H1 (cell line): ENCODE data around the gene FIGNL2. TPM values are rescaled to one million over a fixed set of nuclear protein-coding genes. Genes with fewer than 3 reads are reported as not detected.

Experiments used
- CTCF ChIA-PET: fragments of 300-600 bp; sonication (Branson Sonifier 250); formaldehyde crosslinking; loops from one replicate; lab custom pipeline; 2021; ENCODE audit not compliant: partially characterized antibody; lab: Charles Lee
- POLR2A ChIA-PET: fragments of 300-600 bp; sonication (Branson Sonifier 250); formaldehyde crosslinking; loops from one replicate; lab custom pipeline; 2021; ENCODE audit warnings: inconsistent platforms; ENCODE audit not compliant: partially characterized antibody; lab: Charles Lee
- DNase-seq, 2 experiments: peaks; one replicate each; pipeline versions ENCODE4 v3.0.0 to v3.0.0-alpha.2; 2010 to 2022; ENCODE audit warnings: low spot score in 2 of 2, low read depth in 1 of 2, mixed read lengths in 1 of 2
- FAIRE-seq: peaks from 2 replicates; lab custom pipeline; 2011; peaks lifted over from hg19 to GRCh38; lab: Jason Lieb, UNC
- H2AFZ ChIP-seq: 2 replicates; pipeline ENCODE4 v1.8.1; 2012; ENCODE audit warnings: low read length, inconsistent platforms
- H2AK5ac ChIP-seq: 2 replicates; pipeline ENCODE4 v1.6.1; 2013; ENCODE audit warnings: low read depth, low read length
- H2BK120ac ChIP-seq: replicated peaks from 2 replicates; pipeline ENCODE3; 2013; ENCODE audit warnings: low read depth, low read length, inconsistent platforms
- H2BK12ac ChIP-seq: 2 replicates; pipeline ENCODE4 v1.6.1; 2013; ENCODE audit warnings: low read depth, low read length
- H2BK15ac ChIP-seq: 2 replicates; pipeline ENCODE4 v1.6.1; 2013; ENCODE audit warnings: low read length
- H2BK20ac ChIP-seq: 2 replicates; pipeline ENCODE4 v1.6.1; 2013; ENCODE audit warnings: low read length
- H2BK5ac ChIP-seq: 2 replicates; pipeline ENCODE4 v1.6.1; 2013; ENCODE audit warnings: low read depth, low read length
- H3K14ac ChIP-seq: 2 replicates; pipeline ENCODE4 v1.6.1; 2013; ENCODE audit warnings: inconsistent platforms; ENCODE audit not compliant: insufficient read length
- H3K18ac ChIP-seq: 2 replicates; pipeline ENCODE4 v1.6.1; 2013; ENCODE audit warnings: low read length; ENCODE audit errors: extremely low read depth
- H3K23ac ChIP-seq: 2 replicates; pipeline ENCODE4 v1.6.1; 2013; ENCODE audit warnings: inconsistent platforms; ENCODE audit not compliant: insufficient read length
- H3K23me2 ChIP-seq: 2 replicates; pipeline ENCODE4 v1.6.1; 2013; ENCODE audit warnings: low read depth, low read length
- H3K27ac ChIP-seq: 2 replicates; pipeline ENCODE4 v1.6.1; 2011; ENCODE audit warnings: low read depth, low read length, inconsistent platforms
- H3K27me3 ChIP-seq, 4 experiments: replicated peaks in 1 of 4; 1 replicate in 1 of 4; 2 replicates in 3 of 4; pipeline versions ENCODE4 v1.6.1 to v1.8.1; 2011 to 2013; ENCODE audit warnings: low read length in 3 of 4, mild to moderate bottlenecking in 3 of 4, inconsistent platforms in 2 of 4, mixed read lengths in 2 of 4, moderate library complexity in 1 of 4; ENCODE audit not compliant: control insufficient read depth in 3 of 4, insufficient read depth in 3 of 4; ENCODE audit errors: extremely low read depth in 1 of 4
- H3K36me3 ChIP-seq, 4 experiments: 2 replicates each; pipeline versions ENCODE4 v1.6.1 to v1.8.1; 2011 to 2013; ENCODE audit warnings: mild to moderate bottlenecking in 4 of 4, low read length in 3 of 4, moderate library complexity in 2 of 4, control low read depth in 1 of 4, inconsistent platforms in 1 of 4; ENCODE audit not compliant: insufficient read depth in 4 of 4, control insufficient read depth in 2 of 4
- H3K4ac ChIP-seq: replicated peaks from 2 replicates; pipeline ENCODE3; 2013; ENCODE audit warnings: low read length, low read depth, mixed read lengths, inconsistent platforms; ENCODE audit not compliant: insufficient read length
- H3K4me1 ChIP-seq, 4 experiments: replicated peaks in 1 of 4; 1 replicate in 1 of 4; 2 replicates in 3 of 4; pipeline versions ENCODE4 v1.6.1 to v1.8.1; 2011 to 2013; ENCODE audit warnings: low read length in 3 of 4, inconsistent platforms in 2 of 4, mixed read lengths in 1 of 4; ENCODE audit not compliant: insufficient read depth in 4 of 4, control insufficient read depth in 3 of 4
- H3K4me2 ChIP-seq, 2 experiments: 2 replicates each; pipeline versions ENCODE4 v1.6.1 to v1.8.1; 2011 to 2013; ENCODE audit warnings: low read depth in 2 of 2, low read length in 2 of 2, control low read depth in 1 of 2, inconsistent platforms in 1 of 2, mild to moderate bottlenecking in 1 of 2; ENCODE audit not compliant: insufficient read depth in 1 of 2
- H3K4me3 ChIP-seq, 4 experiments: fragments of 200-600, 300-600 bp in 1 of 4; sonication (generic), shearing (Covaris generic), sonication (Bioruptor Twin) in 1 of 4; 2 replicates each; pipeline versions ENCODE4 v1.5.1 to v1.8.1; 2011 to 2016; ENCODE audit warnings: low read length in 4 of 4, low read depth in 3 of 4, control low read depth in 2 of 4, inconsistent platforms in 2 of 4, mild to moderate bottlenecking in 2 of 4, mixed read lengths in 1 of 4, moderate library complexity in 1 of 4; ENCODE audit not compliant: insufficient read depth in 2 of 4; ENCODE audit errors: extremely low read depth in 1 of 4
- H3K56ac ChIP-seq: replicated peaks from 2 replicates; pipeline ENCODE3; 2013; ENCODE audit warnings: low read depth, mild to moderate bottlenecking, mixed read lengths, low read length, inconsistent platforms; ENCODE audit not compliant: insufficient read length
- H3K79me1 ChIP-seq: 2 replicates; pipeline ENCODE4 v1.6.1; 2013; ENCODE audit warnings: low read depth, low read length, control low read depth
- H3K79me2 ChIP-seq, 2 experiments: 2 replicates each; pipeline versions ENCODE4 v1.6.1 to v1.8.1; 2012 to 2013; ENCODE audit warnings: low read length in 2 of 2, mild to moderate bottlenecking in 2 of 2, inconsistent platforms in 1 of 2; ENCODE audit not compliant: insufficient read depth in 2 of 2, control insufficient read depth in 1 of 2
- H3K9ac ChIP-seq, 4 experiments: replicated peaks in 1 of 4; 1 replicate in 1 of 4; 2 replicates in 3 of 4; pipeline versions ENCODE4 v1.6.1 to v1.8.1; 2011 to 2013; ENCODE audit warnings: low read depth in 3 of 4, low read length in 3 of 4, control low read depth in 2 of 4, mild to moderate bottlenecking in 2 of 4, moderate library complexity in 2 of 4, inconsistent platforms in 1 of 4; ENCODE audit errors: extremely low read depth in 1 of 4
- H3K9me3 ChIP-seq, 2 experiments: 2 replicates each; pipeline versions ENCODE4 v1.6.1 to v1.8.1; 2012 to 2013; ENCODE audit warnings: mild to moderate bottlenecking in 2 of 2, moderate library complexity in 2 of 2, control low read depth in 1 of 2, inconsistent platforms in 1 of 2, low read depth in 1 of 2, low read length in 1 of 2, mixed read lengths in 1 of 2; ENCODE audit not compliant: insufficient read depth in 2 of 2
- H4K20me1 ChIP-seq, 2 experiments: replicated peaks in 1 of 2; 2 replicates each; pipeline versions ENCODE3 to v1.8.1; 2011 to 2013; ENCODE audit warnings: inconsistent platforms in 2 of 2, low read length in 2 of 2, mild to moderate bottlenecking in 1 of 2; ENCODE audit not compliant: insufficient read depth in 2 of 2, control insufficient read depth in 1 of 2
- H4K5ac ChIP-seq: 2 replicates; pipeline ENCODE4 v1.6.1; 2013; ENCODE audit warnings: low read length, low read depth, mixed read lengths, inconsistent platforms; ENCODE audit not compliant: insufficient read length
- H4K8ac ChIP-seq: 2 replicates; pipeline ENCODE4 v1.8.0; 2013; ENCODE audit warnings: mild to moderate bottlenecking, moderate library complexity, low read length, inconsistent platforms; ENCODE audit not compliant: insufficient read depth; ENCODE audit errors: extremely low read depth
- H4K91ac ChIP-seq: replicated peaks from 2 replicates; pipeline ENCODE3; 2013; ENCODE audit warnings: low read length, mixed read lengths, inconsistent platforms; ENCODE audit not compliant: insufficient read length
- ATF3 ChIP-seq: IDR thresholded peaks from 2 replicates; pipeline ENCODE4 v1.6.1; 2011; ENCODE audit warnings: low read depth, mild to moderate bottlenecking, low read length; ENCODE audit not compliant: insufficient read depth
- E2F6 ChIP-seq: IDR thresholded peaks from 2 replicates; pipeline ENCODE4 v1.6.1; 2012; ENCODE audit warnings: inconsistent platforms
- KDM4A ChIP-seq: IDR thresholded peaks from one replicate; pipeline ENCODE4 v1.7.1; 2012; ENCODE audit warnings: low read depth, mild to moderate bottlenecking, moderate library complexity, low read length, inconsistent platforms; ENCODE audit not compliant: severe bottlenecking
- POLR2A ChIP-seq, 2 experiments: IDR thresholded peaks; 1 replicate in 1 of 2; 2 replicates in 1 of 2; pipeline ENCODE4 v1.6.1; 2011; ENCODE audit warnings: low read depth in 2 of 2, low read length in 2 of 2, mild to moderate bottlenecking in 2 of 2; ENCODE audit errors: control extremely low read depth in 1 of 2
- POLR2AphosphoS5 ChIP-seq: IDR thresholded peaks from 2 replicates; pipeline ENCODE4 v1.6.1; 2011; ENCODE audit warnings: low read depth, low read length
- POU5F1 ChIP-seq: IDR thresholded peaks from 2 replicates; pipeline ENCODE4 v1.6.1; 2011; ENCODE audit warnings: low read depth, mild to moderate bottlenecking, low read length, moderate library complexity
- SIX5 ChIP-seq: IDR thresholded peaks from 2 replicates; pipeline ENCODE4 v1.6.1; 2011; ENCODE audit warnings: mild to moderate bottlenecking, low read depth, low read length
- YY1 ChIP-seq: IDR thresholded peaks from 2 replicates; pipeline ENCODE4 v1.6.1; 2011; ENCODE audit warnings: low read depth, mild to moderate bottlenecking, low read length
- ZNF274 ChIP-seq: IDR thresholded peaks from 2 replicates; pipeline ENCODE4 v1.7.0; 2012; ENCODE audit warnings: low read length, borderline replicate concordance; ENCODE audit errors: extremely low read depth
- WGBS, 2 experiments: shearing (Covaris generic) in 1 of 2; methylation state at CpG; one replicate each; pipeline versions ENCODE4 v1.1.6 to v1.1.7; 2013 to 2015; ENCODE audit warnings: low lambda C conversion rate in 2 of 2, mixed read lengths in 2 of 2, inconsistent platforms in 1 of 2, low coverage in 1 of 2, missing lambda C conversion rate in 1 of 2; ENCODE audit not compliant: insufficient replicate concordance in 2 of 2, insufficient coverage in 1 of 2, insufficient read length in 1 of 2; ENCODE audit errors: extremely low coverage in 1 of 2, missing lambda C conversion rate in 1 of 2; 5-methylcytosine and 5-hydroxymethylcytosine counted together
- polyA plus RNA-seq, 7 experiments: library from polyadenylated mRNA; depleted of rRNA in 3 of 7; stranded (reverse) in 5 of 7; unstranded in 2 of 7; fragments of >200 nt in 5 of 7; fragments of 200-250 nt in 2 of 7; gene quantifications; 1 replicate in 5 of 7; 2 replicates in 1 of 7; 4 replicates in 1 of 7; pipeline versions ENCODE4 v1.2.1 to v1.2.3, GENCODE V29; 2011 to 2013; ENCODE audit warnings: missing spikeins in 2 of 7, mixed read lengths in 2 of 7
- total RNA-seq: library from RNA; stranded (reverse); fragmentation: NEBNext Ultra II Directional; extraction: Animal tissue kit (Norgen Biotek cat#: 25700); gene quantifications from 2 replicates; pipeline ENCODE4 v1.2.1, GENCODE V29; 2021

FIGNL2 gene
- total and polyA plus RNA-seq, 2 of the 8 experiments (the other 6 are each of a cell fraction or from before 2014, with no cell fraction given), result 6.5 to 7.1 TPM

- Histone ChIP-seq H4K91ac (peak overlapping the region; percentile 75), H2AFZ (no peak overlapping the region; the same call in 1 of the 2 replicates), H3K27ac (peak overlapping the region; percentile 75), H3K4ac (peak overlapping the region; percentile 83), H3K79me2 (no peaks in the 10 kb centered on the region), H4K20me1 (no peaks in the 10 kb centered on the region), H3K14ac (no peak overlapping the region), H3K18ac (peak overlapping the region; percentile 98), H3K4me3 (peak overlapping the region; percentile 41 to 73 (median 66)), H2BK5ac (peak overlapping the region; percentile 80), H3K9me3 (no peaks in the 10 kb centered on the region), H3K23me2 (peaks cover 19% of the 10 kb centered on the region), H3K36me3 (no peaks in the 10 kb centered on the region), H2BK20ac (0 out of 2 replicates have a peak overlapping the region, but pooled peaks have one; percentile 67), H2BK120ac (no peak overlapping the region), H3K4me1 (peaks cover 16 to 36% (median 30%) of the 10 kb centered on the region in 4 experiments), H3K56ac (peak overlapping the region; percentile 75), H2BK15ac (0 out of 2 replicates have a peak overlapping the region, but pooled peaks have one; percentile 72), H2AK5ac (no peak overlapping the region), H3K79me1 (no peaks in the 10 kb centered on the region), H3K9ac (peak overlapping the region in 3 of 4 experiments; percentile 36 to 55 (median 46); a peak in 5 of 7 replicates), H3K4me2 (peak overlapping the region; percentile 97 to 100), H2BK12ac (peak overlapping the region; percentile 96; the same call in 1 of the 2 replicates), H4K5ac (peak overlapping the region; percentile 84), H3K27me3 (peaks cover 0 to 23% (median 21%) of the 10 kb centered on the region in 4 experiments; a peak in 5 of 7 replicates), H3K23ac (no peak overlapping the region), H4K8ac (peak overlapping the region; percentile 88)
- 4% methylated on average over 51 of the region's 53 CpGs; no CpG with 5 or more reads in 1 of the 2 experiments for WGBS, 2 experiments
- POLR2A ChIA-PET, result interaction anchor here (0.7 to 11.2 kb wide), 25 partner anchors 8 to 444 kb away, joined by 3 to 107 read pairs (median 4); partner anchors contain the start of genes ANKRD33 and FIGNL2
- CTCF ChIA-PET, result interaction anchor here (0.7 to 6.8 kb wide), 20 partner anchors 9 to 1021 kb away, joined by 3 to 90 read pairs (median 4); partner anchors contain the start of genes ANKRD33 and FIGNL2
- no peak for FAIRE-seq
- DNase-seq, result peak in 1 of 2 experiments; percentile 89
- peak; percentile 68 for TF ChIP-seq YY1
- no peak for TF ChIP-seq ZNF274
- TF ChIP-seq E2F6, result peak; percentile 9; the same call in 1 of the 2 replicates
- TF ChIP-seq POU5F1, result no peak
- peak; percentile 52 for TF ChIP-seq POLR2AphosphoS5
- TF ChIP-seq KDM4A, result peak; percentile 63
- peak in 1 of 2 experiments; percentile 85; a peak in 2 of 3 replicates for TF ChIP-seq POLR2A (IDR thresholded peaks at IDR 0.05; ENCODE audit: control extremely low read depth in 1 of 2, low read depth in 2 of 2, low read length in 2 of 2)
- no peak for TF ChIP-seq SIX5
- no peak for TF ChIP-seq ATF3
Measured at GRCh38 chr12:51863933-51864832, 15.7 kb upstream of the FIGNL2 start.
